Peyer's patch (tissue), 4 donors: ENCODE data around the gene HOTAIR. TPM values are rescaled to one million over a fixed set of nuclear protein-coding genes. Genes with fewer than 3 reads are reported as not detected.

Experiments used
- DNase-seq, 3 donors: peaks; one replicate each; pipeline ENCODE4 v3.0.0-alpha.2; 2017 to 2019
- H3K27ac ChIP-seq, 4 donors: fragments of 200-600 bp; sonication (generic); one replicate each; pipeline ENCODE4 v1.5.1; 2016 to 2019
- H3K27me3 ChIP-seq, 2 donors: fragments of 200-600 bp; sonication (generic); one replicate each; pipeline ENCODE4 v1.5.1; 2019
- H3K36me3 ChIP-seq, 3 donors: fragments of 200-600 bp; sonication (generic); one replicate each; pipeline ENCODE4 v1.5.1; 2016 to 2019
- H3K4me1 ChIP-seq, 4 donors: fragments of 200-600 bp; sonication (generic); one replicate each; pipeline ENCODE4 v1.5.1; 2016 to 2019
- H3K4me3 ChIP-seq, 4 donors: fragments of 200-600 bp; sonication (generic); 1 replicate in 3 of 4; 2 replicates in 1 of 4; pipeline ENCODE4 v1.5.1; 2016 to 2019; ENCODE audit warnings: mild to moderate bottlenecking in 1 of 4
- H3K9me3 ChIP-seq, 4 donors: fragments of 200-600 bp; sonication (generic); one replicate each; pipeline ENCODE4 v1.5.1; 2016 to 2019; ENCODE audit warnings: mild to moderate bottlenecking in 1 of 4
- POLR2A ChIP-seq, 2 donors: fragments of 450-650 bp; IDR thresholded peaks; one replicate each; pipeline ENCODE4 v1.5.1; 2017; ENCODE audit warnings: antibody characterized with exemption in 2 of 2, mild to moderate bottlenecking in 2 of 2, moderate library complexity in 2 of 2
- total RNA-seq, 4 donors: library from RNA; depleted of rRNA; stranded (reverse); fragments of >200 nt; gene quantifications; one replicate each; pipeline ENCODE4 v1.1.0, GENCODE V29; 2016
- TF ChIP-seq, protein P1 (sequence below), 6 experiments: fragments of 450-650 bp in 4 of 6; fragments of 200-600 bp in 2 of 6; sonication (generic) in 1 of 6; IDR thresholded peaks; one replicate each; pipeline ENCODE4 v1.5.1; 2017 to 2019; ENCODE audit warnings: antibody characterized with exemption in 6 of 6, mild to moderate bottlenecking in 3 of 6, moderate library complexity in 1 of 6

The HOTAIR gene
- total RNA-seq, 4 donors from 2014 or later = 1.4 TPM; not detected in 3

- no peak overlapping the region for H3K27ac ChIP-seq
- peaks cover 0 to 11% (median 0%) of the 10 kb centered on the region in 4 donors for H3K9me3 ChIP-seq
- no peak overlapping the region for H3K4me3 ChIP-seq
- H3K4me1 ChIP-seq = peaks cover 0 to 22% (median 8%) of the 10 kb centered on the region in 4 donors
- no peak for TF ChIP-seq POLR2A (IDR thresholded peaks at IDR 0.05)
- TF ChIP-seq, protein P1, sequence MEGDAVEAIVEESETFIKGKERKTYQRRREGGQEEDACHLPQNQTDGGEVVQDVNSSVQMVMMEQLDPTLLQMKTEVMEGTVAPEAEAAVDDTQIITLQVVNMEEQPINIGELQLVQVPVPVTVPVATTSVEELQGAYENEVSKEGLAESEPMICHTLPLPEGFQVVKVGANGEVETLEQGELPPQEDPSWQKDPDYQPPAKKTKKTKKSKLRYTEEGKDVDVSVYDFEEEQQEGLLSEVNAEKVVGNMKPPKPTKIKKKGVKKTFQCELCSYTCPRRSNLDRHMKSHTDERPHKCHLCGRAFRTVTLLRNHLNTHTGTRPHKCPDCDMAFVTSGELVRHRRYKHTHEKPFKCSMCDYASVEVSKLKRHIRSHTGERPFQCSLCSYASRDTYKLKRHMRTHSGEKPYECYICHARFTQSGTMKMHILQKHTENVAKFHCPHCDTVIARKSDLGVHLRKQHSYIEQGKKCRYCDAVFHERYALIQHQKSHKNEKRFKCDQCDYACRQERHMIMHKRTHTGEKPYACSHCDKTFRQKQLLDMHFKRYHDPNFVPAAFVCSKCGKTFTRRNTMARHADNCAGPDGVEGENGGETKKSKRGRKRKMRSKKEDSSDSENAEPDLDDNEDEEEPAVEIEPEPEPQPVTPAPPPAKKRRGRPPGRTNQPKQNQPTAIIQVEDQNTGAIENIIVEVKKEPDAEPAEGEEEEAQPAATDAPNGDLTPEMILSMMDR (IDR thresholded peaks at IDR 0.05) = no peak
- DNase-seq = no peak
- H3K36me3 ChIP-seq = no peaks in the 10 kb centered on the region
- peaks cover 0 to 47% of the 10 kb centered on the region in 2 donors for H3K27me3 ChIP-seq
Observed at GRCh38 chr12:53980802-53981496, 6.2 kb upstream of the HOTAIR start.

DNA sequence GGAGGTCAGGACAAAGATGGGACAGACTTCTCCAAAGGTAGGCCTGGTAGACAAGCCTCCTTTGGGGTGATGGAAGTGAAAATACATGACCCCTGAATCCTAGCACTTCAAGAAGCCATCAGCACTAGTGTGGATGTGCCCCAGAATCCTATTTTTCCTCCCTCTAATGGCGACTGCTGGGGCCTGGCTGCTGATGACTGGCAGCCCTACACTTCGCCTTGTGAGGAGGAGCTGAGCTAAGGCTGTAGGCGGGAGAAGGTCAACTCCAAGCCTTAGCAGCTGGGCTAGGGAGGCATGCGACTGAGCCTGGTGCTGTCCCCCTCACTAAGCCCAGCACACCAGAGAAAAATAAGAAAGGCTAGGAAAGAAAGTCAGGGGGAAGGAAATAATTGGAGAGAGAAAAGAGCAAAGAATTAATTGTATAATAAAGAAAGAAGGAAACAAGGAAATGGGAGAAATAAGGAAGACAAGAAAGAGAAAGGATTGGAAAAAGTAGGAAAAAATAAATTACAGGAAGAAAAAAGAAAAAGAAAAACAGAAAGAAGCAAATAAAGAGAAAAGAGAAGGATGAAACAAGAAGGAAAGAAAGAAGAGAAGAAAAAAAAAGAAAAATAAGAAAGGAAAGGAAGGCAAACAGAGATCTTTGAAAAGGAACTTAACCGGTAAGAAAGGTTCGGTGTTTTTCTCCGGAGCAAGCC is 5.5 kb upstream of the HOTAIR start:
- Histone ChIP-seq H3K4me1 (peaks cover 0 to 21% (median 6%) of the 10 kb centered on the region in 4 donors), H3K4me3 (no peak overlapping the region), H3K27ac (no peak overlapping the region), H3K27me3 (peaks cover 0 to 44% of the 10 kb centered on the region in 2 donors), H3K36me3 (no peaks in the 10 kb centered on the region), H3K9me3 (peaks cover 0 to 11% (median 0%) of the 10 kb centered on the region in 4 donors)
- TF ChIP-seq, protein P1 (IDR thresholded peaks at IDR 0.05) = no peak
- no peak for TF ChIP-seq POLR2A (IDR thresholded peaks at IDR 0.05)
- no peak for DNase-seq

DNA sequence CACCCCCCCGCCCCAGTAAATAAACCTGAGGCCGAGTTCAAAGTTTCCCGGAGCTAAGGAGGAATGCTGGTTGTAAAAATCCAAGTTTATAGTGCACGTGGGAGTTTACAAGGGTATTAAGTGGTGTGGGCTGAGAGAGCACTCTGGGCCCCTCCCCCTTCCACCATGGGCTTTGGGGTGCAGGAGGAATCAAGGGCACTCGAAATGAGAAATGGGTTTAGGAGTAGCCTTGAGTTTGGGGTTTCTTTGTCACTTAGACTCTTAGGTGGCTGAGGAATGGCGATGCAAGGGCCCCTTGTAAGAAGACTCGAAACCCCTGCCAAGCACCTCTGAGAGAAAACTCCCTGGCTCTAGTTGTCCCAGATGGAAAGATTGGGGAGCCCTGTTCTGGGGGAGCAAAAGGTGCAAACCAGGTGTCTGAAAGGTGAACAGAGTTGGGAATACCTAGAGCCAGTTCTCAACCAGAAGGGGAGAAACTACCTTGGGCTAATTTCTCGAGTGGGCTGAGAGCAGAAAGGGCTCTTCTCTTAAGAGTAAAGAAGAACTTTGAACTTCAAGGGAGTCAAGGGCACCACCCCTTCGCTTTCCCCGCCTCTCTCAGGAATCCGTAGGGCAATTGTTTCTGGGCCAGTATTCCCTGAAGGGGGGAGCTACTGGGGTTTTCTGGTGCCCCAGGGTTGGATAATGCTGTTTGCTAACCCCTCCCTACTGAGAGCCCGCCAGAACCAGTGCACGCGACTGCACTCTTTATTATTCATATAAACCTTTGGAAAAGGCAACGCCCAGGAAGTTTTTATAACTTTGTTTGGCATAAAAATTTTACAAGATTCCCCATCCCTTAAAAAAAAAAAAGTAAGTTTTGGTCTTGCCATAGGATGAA is 4.0 kb upstream of the HOTAIR start:
- Histone ChIP-seq H3K27me3 (peaks cover 0 to 51% of the 10 kb centered on the region in 2 donors), H3K36me3 (no peaks in the 10 kb centered on the region), H3K9me3 (peaks cover 0 to under 1% (median 0%) of the 10 kb centered on the region in 4 donors), H3K4me1 (peaks cover 0 to 32% (median 13%) of the 10 kb centered on the region in 4 donors), H3K27ac (peak overlapping the region in 2 of 4 donors; percentile 70), H3K4me3 (peak overlapping the region in 2 of 4 donors; percentile 24 to 29)
- peak in 2 of 3 donors; percentile 71 to 81 for DNase-seq
- TF ChIP-seq, protein P1 (IDR thresholded peaks at IDR 0.05) = no peak
- TF ChIP-seq POLR2A (IDR thresholded peaks at IDR 0.05) = peak in 1 of 2 donors; percentile 20

- TF ChIP-seq POLR2A (IDR thresholded peaks at IDR 0.05) = no peak
- TF ChIP-seq, protein P1 (IDR thresholded peaks at IDR 0.05) = no peak
- Histone ChIP-seq H3K9me3 (peaks cover 0 to 6% (median 0%) of the 10 kb centered on the region in 4 donors), H3K4me1 (peaks cover 0 to 34% (median 16%) of the 10 kb centered on the region in 4 donors), H3K27me3 (peaks cover 0 to 51% of the 10 kb centered on the region in 2 donors), H3K36me3 (no peaks in the 10 kb centered on the region), H3K27ac (peak overlapping the region in 2 of 4 donors; percentile 70), H3K4me3 (peak overlapping the region in 2 of 4 donors; percentile 24 to 29)
- no peak for DNase-seq
Observed at GRCh38 chr12:53977596-53978445, 3.1 kb upstream of the HOTAIR start.
